ENCODE results near the gene CLRN3.

DNA sequence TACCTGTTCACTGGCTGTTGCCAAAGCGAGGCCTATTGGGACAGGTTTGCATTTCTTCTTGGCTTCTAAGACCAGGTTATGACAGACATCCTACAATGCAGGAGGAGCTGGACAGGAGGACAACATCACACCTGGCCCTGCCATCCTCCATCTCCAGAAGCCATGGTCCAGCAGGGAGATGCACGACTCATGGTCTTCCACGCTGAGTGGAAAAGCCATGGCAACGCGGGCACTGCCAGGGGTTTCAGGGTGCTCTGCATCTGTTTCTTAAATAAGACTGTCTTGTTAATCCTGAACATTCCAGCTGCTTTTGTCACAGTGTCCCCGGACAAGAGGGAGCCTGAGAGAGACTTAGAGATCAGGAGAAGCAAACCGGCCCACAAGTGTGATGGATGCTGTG lies 40.3 kb downstream of the CLRN3 start:
- TF ChIP-seq TAF1 (IDR thresholded peaks at IDR 0.05; ENCODE audit: borderline replicate concordance, insufficient read depth, low read length) (no peak), POLR2AphosphoS5 (IDR thresholded peaks at IDR 0.05; ENCODE audit: low read depth, low read length) (no peak)
- TF ChIP-seq, protein P1, sequence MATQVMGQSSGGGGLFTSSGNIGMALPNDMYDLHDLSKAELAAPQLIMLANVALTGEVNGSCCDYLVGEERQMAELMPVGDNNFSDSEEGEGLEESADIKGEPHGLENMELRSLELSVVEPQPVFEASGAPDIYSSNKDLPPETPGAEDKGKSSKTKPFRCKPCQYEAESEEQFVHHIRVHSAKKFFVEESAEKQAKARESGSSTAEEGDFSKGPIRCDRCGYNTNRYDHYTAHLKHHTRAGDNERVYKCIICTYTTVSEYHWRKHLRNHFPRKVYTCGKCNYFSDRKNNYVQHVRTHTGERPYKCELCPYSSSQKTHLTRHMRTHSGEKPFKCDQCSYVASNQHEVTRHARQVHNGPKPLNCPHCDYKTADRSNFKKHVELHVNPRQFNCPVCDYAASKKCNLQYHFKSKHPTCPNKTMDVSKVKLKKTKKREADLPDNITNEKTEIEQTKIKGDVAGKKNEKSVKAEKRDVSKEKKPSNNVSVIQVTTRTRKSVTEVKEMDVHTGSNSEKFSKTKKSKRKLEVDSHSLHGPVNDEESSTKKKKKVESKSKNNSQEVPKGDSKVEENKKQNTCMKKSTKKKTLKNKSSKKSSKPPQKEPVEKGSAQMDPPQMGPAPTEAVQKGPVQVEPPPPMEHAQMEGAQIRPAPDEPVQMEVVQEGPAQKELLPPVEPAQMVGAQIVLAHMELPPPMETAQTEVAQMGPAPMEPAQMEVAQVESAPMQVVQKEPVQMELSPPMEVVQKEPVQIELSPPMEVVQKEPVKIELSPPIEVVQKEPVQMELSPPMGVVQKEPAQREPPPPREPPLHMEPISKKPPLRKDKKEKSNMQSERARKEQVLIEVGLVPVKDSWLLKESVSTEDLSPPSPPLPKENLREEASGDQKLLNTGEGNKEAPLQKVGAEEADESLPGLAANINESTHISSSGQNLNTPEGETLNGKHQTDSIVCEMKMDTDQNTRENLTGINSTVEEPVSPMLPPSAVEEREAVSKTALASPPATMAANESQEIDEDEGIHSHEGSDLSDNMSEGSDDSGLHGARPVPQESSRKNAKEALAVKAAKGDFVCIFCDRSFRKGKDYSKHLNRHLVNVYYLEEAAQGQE (IDR thresholded peaks at IDR 0.05; ENCODE audit: insufficient read depth in 1 of 2, low read depth in 2 of 2, low read length in 2 of 2): no peak

All from PFSK-1 (cell line).